ENCODE measurements around the gene TJP1. TPM values are rescaled to one million over a fixed set of nuclear protein-coding genes. Genes with fewer than 3 reads are reported as not detected.
A peak's percentile ranks its signal among the peaks of the same experiment; 100 is the strongest.

The TJP1 gene
- total RNA-seq, 1 experiment from 2014 or later = 140 TPM

DNA sequence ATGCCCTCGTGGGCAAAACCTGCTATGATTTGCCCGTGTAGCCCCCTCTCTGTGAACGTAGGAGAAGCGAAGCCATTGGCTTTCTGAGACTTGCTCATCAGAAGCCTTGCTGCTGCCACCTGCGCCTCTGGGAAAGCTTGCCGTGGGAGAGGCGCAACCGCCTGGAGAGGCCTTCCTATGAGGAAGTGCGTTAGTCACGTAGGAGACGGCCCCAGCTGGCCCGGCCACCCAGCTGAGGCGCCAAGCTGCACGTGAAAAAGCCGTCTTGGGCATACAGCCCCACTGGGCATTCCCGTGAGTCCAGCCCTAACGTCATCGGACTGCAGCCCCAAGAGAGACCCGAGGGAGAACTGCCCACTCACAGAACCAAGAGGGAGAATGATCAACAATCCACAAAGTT lies 49.1 kb upstream of the TJP1 start:
- no peak overlapping the region for H3K27ac ChIP-seq (ENCODE audit: insufficient read length, low read depth, low read length)
- H4K91ac ChIP-seq (ENCODE audit: insufficient read length, low read depth, low read length) = no peak overlapping the region
- no peak overlapping the region for H3K4me3 Mint-ChIP-seq
- H4K8ac ChIP-seq (replicated peaks; ENCODE audit: insufficient read length, low read depth, low read length) = no peak overlapping the region
- no peaks in the 10 kb centered on the region for H3K27me3 Mint-ChIP-seq (ENCODE audit: low read depth)
- no peak overlapping the region for H3K4ac ChIP-seq (ENCODE audit: low read depth, low read length)
- no peaks in the 10 kb centered on the region for H3K23me2 ChIP-seq (ENCODE audit: insufficient read length, low read depth, low read length, poor library complexity, severe bottlenecking)
- H2BK120ac ChIP-seq (ENCODE audit: low read depth, low read length, poor library complexity, severe bottlenecking) = no peak overlapping the region
- H3K4me1 ChIP-seq (ENCODE audit: insufficient read depth, low read length) = no peaks in the 10 kb centered on the region
- TF ChIP-seq, protein P1, sequence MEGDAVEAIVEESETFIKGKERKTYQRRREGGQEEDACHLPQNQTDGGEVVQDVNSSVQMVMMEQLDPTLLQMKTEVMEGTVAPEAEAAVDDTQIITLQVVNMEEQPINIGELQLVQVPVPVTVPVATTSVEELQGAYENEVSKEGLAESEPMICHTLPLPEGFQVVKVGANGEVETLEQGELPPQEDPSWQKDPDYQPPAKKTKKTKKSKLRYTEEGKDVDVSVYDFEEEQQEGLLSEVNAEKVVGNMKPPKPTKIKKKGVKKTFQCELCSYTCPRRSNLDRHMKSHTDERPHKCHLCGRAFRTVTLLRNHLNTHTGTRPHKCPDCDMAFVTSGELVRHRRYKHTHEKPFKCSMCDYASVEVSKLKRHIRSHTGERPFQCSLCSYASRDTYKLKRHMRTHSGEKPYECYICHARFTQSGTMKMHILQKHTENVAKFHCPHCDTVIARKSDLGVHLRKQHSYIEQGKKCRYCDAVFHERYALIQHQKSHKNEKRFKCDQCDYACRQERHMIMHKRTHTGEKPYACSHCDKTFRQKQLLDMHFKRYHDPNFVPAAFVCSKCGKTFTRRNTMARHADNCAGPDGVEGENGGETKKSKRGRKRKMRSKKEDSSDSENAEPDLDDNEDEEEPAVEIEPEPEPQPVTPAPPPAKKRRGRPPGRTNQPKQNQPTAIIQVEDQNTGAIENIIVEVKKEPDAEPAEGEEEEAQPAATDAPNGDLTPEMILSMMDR (conservative IDR thresholded peaks at IDR 0.05) = no peak
- no peak overlapping the region for H3K56ac ChIP-seq (ENCODE audit: insufficient read length, low read depth, low read length)
- H3K18ac ChIP-seq (ENCODE audit: insufficient read length, low read depth, low read length) = no peak overlapping the region
- no peak overlapping the region for H2BK12ac ChIP-seq (ENCODE audit: insufficient read length, low read depth, low read length)
- no peak overlapping the region for H2BK20ac ChIP-seq (ENCODE audit: low read depth, low read length, poor library complexity, severe bottlenecking)
- H3K9me3 Mint-ChIP-seq = no peaks in the 10 kb centered on the region
- H3K14ac ChIP-seq (ENCODE audit: insufficient read depth, low read length) = no peak overlapping the region
- H2BK5ac ChIP-seq (ENCODE audit: insufficient read length, low read length) = no peak overlapping the region
- H3K79me1 ChIP-seq (ENCODE audit: insufficient read depth, low read depth, low read length, poor library complexity, severe bottlenecking) = no peaks in the 10 kb centered on the region
- no peaks in the 10 kb centered on the region for H3K9me3 ChIP-seq (ENCODE audit: control insufficient read depth, low read depth, low read length)
- no peak overlapping the region for H4K5ac ChIP-seq (ENCODE audit: insufficient read length, low read depth, low read length)
- DNase-seq = no peak
- H3T11ph ChIP-seq (ENCODE audit: low read length) = no peak overlapping the region
- no peak overlapping the region for H3K4me2 ChIP-seq (ENCODE audit: insufficient read depth, insufficient read length, low read length)
- no peaks in the 10 kb centered on the region for H3K27me3 ChIP-seq (ENCODE audit: insufficient read depth, low read length)
- H2AFZ ChIP-seq (ENCODE audit: low read length) = no peak overlapping the region
- H2BK15ac ChIP-seq (ENCODE audit: low read depth, low read length) = no peak overlapping the region
- peaks cover 16 to 18% of the 10 kb centered on the region in 2 experiments for H3K4me1 Mint-ChIP-seq
- H3K9ac ChIP-seq (ENCODE audit: extremely low read depth, insufficient read length, low read length) = no peak overlapping the region
- H2AK5ac ChIP-seq (ENCODE audit: insufficient read length, low read length) = no peak overlapping the region
- no peak overlapping the region for H3K23ac ChIP-seq (ENCODE audit: insufficient read length, low read depth, low read length)
- WGBS (ENCODE audit: extremely low coverage, insufficient read length, low lambda C conversion rate) = no CpG with 5 or more reads among the region's 19 CpGs
- H4K20me1 ChIP-seq (ENCODE audit: control insufficient read depth, insufficient read depth, insufficient read length) = no peaks in the 10 kb centered on the region
- H3K27ac Mint-ChIP-seq = peak overlapping the region in 1 of 3 experiments; percentile 14; a peak in 2 of 7 replicates
- H3K79me2 ChIP-seq (ENCODE audit: insufficient read depth, low read length) = no peaks in the 10 kb centered on the region
- H3K36me3 Mint-ChIP-seq (ENCODE audit: insufficient read depth in 1 of 3, low read depth in 3 of 3) = no peaks in the 10 kb centered on the region
